ENCODE measurements around the gene COL27A1. TPM values are rescaled to one million over a fixed set of nuclear protein-coding genes. Genes with fewer than 3 reads are reported as not detected.

Gene COL27A1
- total RNA-seq, 2 experiments from 2014 or later: 8.9 to 9.1 TPM

DNA sequence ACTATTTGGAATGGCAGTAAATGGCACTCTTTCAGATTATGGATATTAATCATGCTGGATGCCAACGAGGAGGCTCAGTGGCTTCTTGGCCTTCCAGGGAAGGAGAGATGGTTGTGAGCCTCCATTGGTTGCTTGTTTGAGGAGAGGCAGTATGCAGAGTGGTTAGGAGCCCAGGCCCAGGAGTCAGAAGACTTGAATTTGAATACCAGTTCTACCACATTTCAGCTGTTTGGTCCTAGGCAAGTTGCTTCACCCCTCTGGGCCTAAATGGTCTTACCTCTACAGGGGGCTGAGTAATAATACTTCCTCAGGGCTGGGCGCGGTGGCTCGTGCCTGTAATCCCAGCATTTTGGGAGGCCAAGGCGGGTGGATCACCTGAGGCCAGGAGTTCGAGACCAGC is 52.5 kb downstream of the COL27A1 start:
- no peaks in the 10 kb centered on the region for H3K36me3 Mint-ChIP-seq (ENCODE audit: low read depth)
- no peak overlapping the region for H3K4me3 Mint-ChIP-seq
- H3K27ac Mint-ChIP-seq: no peak overlapping the region
- ChIA-PET CTCF (interaction anchor here (0.6 kb wide), 1 partner anchor 33 kb away, joined by 3 read pairs; no protein-coding TSS in a partner anchor), POLR2A (no interaction called here)
- ATAC-seq: no peak
- no peak for DNase-seq
- no peaks in the 10 kb centered on the region for H3K27me3 Mint-ChIP-seq
- intact Hi-C loops (cut with DNase I, micrococcal nuclease): no loop called here
- no peaks in the 10 kb centered on the region for H3K9me3 Mint-ChIP-seq (ENCODE audit: low read depth)
- H3K4me1 Mint-ChIP-seq: no peaks in the 10 kb centered on the region

- ATAC-seq (no peak), DNase-seq (no peak)
- CTCF ChIA-PET: interaction anchor here (0.8 kb wide), 1 partner anchor 82 kb away, joined by 3 read pairs; no protein-coding TSS in a partner anchor
- POLR2A ChIA-PET: no interaction called here
- Mint-ChIP-seq H3K36me3 (ENCODE audit: low read depth) (no peaks in the 10 kb centered on the region), H3K27me3 (no peaks in the 10 kb centered on the region), H3K4me1 (no peaks in the 10 kb centered on the region), H3K4me3 (no peak overlapping the region), H3K27ac (no peak overlapping the region), H3K9me3 (ENCODE audit: low read depth) (no peaks in the 10 kb centered on the region)
- intact Hi-C loops (cut with DNase I, micrococcal nuclease): no loop called here
These were observed 53.8 kb downstream of the COL27A1 start for GRCh38 chr9:114209151-114209550.

- POLR2A ChIA-PET: no interaction called here
- H3K4me3 Mint-ChIP-seq: no peak overlapping the region
- no peaks in the 10 kb centered on the region for H3K36me3 Mint-ChIP-seq (ENCODE audit: low read depth)
- no peaks in the 10 kb centered on the region for H3K4me1 Mint-ChIP-seq
- DNase-seq (no peak), ATAC-seq (no peak)
- no peaks in the 10 kb centered on the region for H3K9me3 Mint-ChIP-seq (ENCODE audit: low read depth)
- CTCF ChIA-PET: no interaction called here
- no peak overlapping the region for H3K27ac Mint-ChIP-seq
- H3K27me3 Mint-ChIP-seq: no peaks in the 10 kb centered on the region
- intact Hi-C loops (cut with DNase I, micrococcal nuclease): no loop called here
These were observed 54.8 kb downstream of the COL27A1 start for GRCh38 chr9:114210136-114210535.

DNA sequence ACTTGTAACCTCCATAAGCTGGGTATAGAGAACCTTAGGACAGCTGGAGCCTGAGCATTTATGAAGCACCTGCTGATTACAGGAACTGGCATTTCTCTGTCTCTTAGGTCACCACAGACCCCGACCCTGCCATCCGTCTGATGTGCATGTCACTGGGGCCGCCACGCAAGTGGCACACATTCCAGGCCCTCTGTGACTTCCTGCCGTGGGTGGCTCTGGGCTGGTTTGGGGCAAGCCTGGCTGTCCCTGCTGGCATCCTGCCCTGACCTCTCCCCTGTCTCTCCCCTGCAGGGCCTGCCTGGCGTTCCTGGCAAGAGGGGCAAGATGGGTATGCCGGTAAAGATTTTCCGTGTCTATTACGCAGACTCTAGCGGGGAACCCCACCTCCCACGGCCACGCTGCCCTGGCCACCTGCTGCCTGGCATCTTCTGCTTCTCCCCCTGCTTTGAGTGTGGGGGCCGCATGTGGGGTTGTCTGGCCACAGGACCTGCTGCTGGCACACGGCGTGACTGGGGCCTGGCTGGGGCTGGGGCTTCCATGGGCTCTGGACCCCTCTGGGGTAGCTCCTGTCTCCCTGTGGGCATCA is 55.4 kb downstream of the COL27A1 start:
- no peak overlapping the region for H3K27ac Mint-ChIP-seq
- H3K27me3 Mint-ChIP-seq: no peaks in the 10 kb centered on the region
- DNase-seq (no peak), ATAC-seq (no peak)
- H3K9me3 Mint-ChIP-seq (ENCODE audit: low read depth): no peaks in the 10 kb centered on the region
- CTCF ChIA-PET: no interaction called here
- H3K4me1 Mint-ChIP-seq: no peaks in the 10 kb centered on the region
- no peak overlapping the region for H3K4me3 Mint-ChIP-seq
- no peaks in the 10 kb centered on the region for H3K36me3 Mint-ChIP-seq (ENCODE audit: low read depth)
- POLR2A ChIA-PET: no interaction called here
- intact Hi-C loops (cut with DNase I, micrococcal nuclease): no loop called here

GRCh38 chr9:114212826-114213225 is 57.5 kb downstream of the COL27A1 start:
- DNase-seq (no peak), ATAC-seq (no peak)
- Mint-ChIP-seq H3K36me3 (ENCODE audit: low read depth) (no peaks in the 10 kb centered on the region), H3K4me1 (no peaks in the 10 kb centered on the region), H3K9me3 (ENCODE audit: low read depth) (no peaks in the 10 kb centered on the region), H3K27me3 (no peaks in the 10 kb centered on the region), H3K27ac (no peak overlapping the region), H3K4me3 (no peak overlapping the region)
- POLR2A ChIA-PET: no interaction called here
- CTCF ChIA-PET: no interaction called here
- intact Hi-C loops (cut with DNase I, micrococcal nuclease): loop anchor here in 1 of 2 experiments (1.0 kb wide), 1 partner anchor 12 kb away; no protein-coding TSS in a partner anchor

DNA sequence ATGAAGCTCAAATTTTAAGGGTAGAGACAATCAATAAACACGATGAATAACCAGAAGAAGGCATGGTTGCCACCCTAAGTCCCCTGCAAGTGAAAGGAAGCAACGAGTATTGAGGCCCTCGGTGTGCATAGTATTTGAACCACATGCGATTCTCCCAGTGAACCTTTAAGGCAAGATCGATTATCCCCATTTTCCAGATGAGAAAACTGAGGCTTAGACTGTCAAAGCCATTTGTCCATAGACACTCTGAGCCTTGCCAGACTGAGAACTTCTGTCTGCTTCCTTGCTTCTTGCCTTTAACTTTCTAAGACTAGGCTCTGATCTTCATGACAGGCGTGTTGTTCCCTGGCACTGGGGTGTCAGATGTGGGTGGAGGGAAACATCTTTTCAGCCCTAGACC is 58.2 kb downstream of the COL27A1 start:
- H3K27me3 Mint-ChIP-seq: no peaks in the 10 kb centered on the region
- H3K9me3 Mint-ChIP-seq (ENCODE audit: low read depth): no peaks in the 10 kb centered on the region
- ATAC-seq (no peak), DNase-seq (no peak)
- H3K27ac Mint-ChIP-seq: no peak overlapping the region
- intact Hi-C loops (cut with DNase I, micrococcal nuclease): loop anchor here in 1 of 2 experiments (1.0 kb wide), 1 partner anchor 12 kb away; no protein-coding TSS in a partner anchor
- no peaks in the 10 kb centered on the region for H3K4me1 Mint-ChIP-seq
- ChIA-PET CTCF (no interaction called here), POLR2A (no interaction called here)
- H3K4me3 Mint-ChIP-seq: no peak overlapping the region
- H3K36me3 Mint-ChIP-seq (ENCODE audit: low read depth): no peaks in the 10 kb centered on the region

GRCh38 chr9:114214181-114214580 is 58.8 kb downstream of the COL27A1 start:
- Mint-ChIP-seq H3K27ac (no peak overlapping the region), H3K4me1 (no peaks in the 10 kb centered on the region), H3K36me3 (ENCODE audit: low read depth) (no peaks in the 10 kb centered on the region), H3K9me3 (ENCODE audit: low read depth) (no peaks in the 10 kb centered on the region), H3K4me3 (no peak overlapping the region), H3K27me3 (no peaks in the 10 kb centered on the region)
- ChIA-PET CTCF (interaction anchor here (0.5 kb wide), 1 partner anchor 60 kb away, joined by 3 read pairs; no protein-coding TSS in a partner anchor), POLR2A (no interaction called here)
- intact Hi-C loops (cut with DNase I, micrococcal nuclease): no loop called here
- DNase-seq: no peak
- ATAC-seq: no peak

DNA sequence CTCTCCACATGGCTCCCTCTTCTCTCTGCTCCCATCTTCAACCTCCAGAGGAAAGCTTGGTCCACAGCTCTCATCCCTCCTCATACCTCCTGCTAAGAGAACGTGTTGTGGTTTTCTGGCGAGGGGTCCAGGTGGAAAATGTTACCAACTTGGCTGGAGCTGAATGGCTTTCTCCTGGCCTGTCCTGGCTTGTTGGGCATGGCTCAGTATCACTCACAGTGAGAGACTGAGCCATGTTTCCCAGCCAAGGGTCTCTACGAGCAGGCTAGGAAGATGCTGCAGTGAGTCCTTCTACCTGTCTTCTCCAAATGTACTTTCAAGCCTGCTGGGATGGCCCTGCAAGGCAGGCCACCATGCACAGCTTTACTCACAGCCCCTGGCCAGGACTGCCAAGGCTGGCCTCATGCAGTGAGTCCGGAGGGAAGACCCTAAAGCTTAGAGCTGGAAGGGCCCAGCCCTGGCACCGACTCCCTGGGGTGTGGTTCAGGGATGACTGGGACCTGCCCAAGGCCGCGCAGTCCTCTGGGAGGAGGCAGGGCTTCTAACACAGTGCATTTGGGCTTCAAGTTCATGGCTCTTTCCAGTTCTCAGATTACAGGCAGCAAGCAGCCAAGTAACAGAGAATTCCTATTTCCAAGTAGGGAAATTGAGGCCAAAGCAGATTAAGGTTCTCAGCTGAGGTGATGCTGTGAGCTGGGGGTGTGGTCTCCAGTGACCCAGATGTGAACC is 59.5 kb downstream of the COL27A1 start:
- no peaks in the 10 kb centered on the region for H3K36me3 Mint-ChIP-seq (ENCODE audit: low read depth)
- no peaks in the 10 kb centered on the region for H3K4me1 Mint-ChIP-seq
- no peak overlapping the region for H3K27ac Mint-ChIP-seq
- intact Hi-C loops (cut with DNase I, micrococcal nuclease): no loop called here
- DNase-seq: no peak
- H3K9me3 Mint-ChIP-seq (ENCODE audit: low read depth): no peaks in the 10 kb centered on the region
- no peak overlapping the region for H3K4me3 Mint-ChIP-seq
- ChIA-PET CTCF (no interaction called here), POLR2A (no interaction called here)
- no peaks in the 10 kb centered on the region for H3K27me3 Mint-ChIP-seq
- ATAC-seq: no peak

- CTCF ChIA-PET: no interaction called here
- POLR2A ChIA-PET: no interaction called here
- DNase-seq (no peak), ATAC-seq (no peak)
- Mint-ChIP-seq H3K4me3 (no peak overlapping the region), H3K4me1 (no peaks in the 10 kb centered on the region), H3K27me3 (no peaks in the 10 kb centered on the region), H3K9me3 (ENCODE audit: low read depth) (no peaks in the 10 kb centered on the region), H3K27ac (no peak overlapping the region), H3K36me3 (ENCODE audit: low read depth) (no peaks in the 10 kb centered on the region)
- intact Hi-C loops (cut with DNase I, micrococcal nuclease): no loop called here
These were observed 60.7 kb downstream of the COL27A1 start for GRCh38 chr9:114216081-114216480.

DNA sequence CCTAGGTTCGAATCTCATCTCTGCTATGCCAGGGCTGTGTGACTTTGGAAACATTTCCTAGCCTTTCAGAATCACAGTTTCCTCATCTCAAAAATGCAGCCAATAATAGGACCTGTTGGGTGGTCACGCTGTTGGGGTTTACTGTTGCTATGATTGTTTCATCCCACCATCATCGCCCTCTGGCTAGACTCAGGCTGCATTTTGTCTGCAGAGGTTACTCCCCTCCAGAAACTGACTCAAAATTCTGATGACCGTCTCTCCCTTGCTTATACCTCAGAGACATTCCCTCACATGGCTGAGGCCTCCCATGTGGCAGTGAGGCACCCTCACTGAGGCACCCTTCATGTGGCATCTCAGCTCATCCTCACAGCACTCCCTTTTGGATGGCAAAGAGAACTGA is 61.6 kb downstream of the COL27A1 start:
- intact Hi-C loops (cut with DNase I, micrococcal nuclease): no loop called here
- CTCF ChIA-PET: no interaction called here

DNA sequence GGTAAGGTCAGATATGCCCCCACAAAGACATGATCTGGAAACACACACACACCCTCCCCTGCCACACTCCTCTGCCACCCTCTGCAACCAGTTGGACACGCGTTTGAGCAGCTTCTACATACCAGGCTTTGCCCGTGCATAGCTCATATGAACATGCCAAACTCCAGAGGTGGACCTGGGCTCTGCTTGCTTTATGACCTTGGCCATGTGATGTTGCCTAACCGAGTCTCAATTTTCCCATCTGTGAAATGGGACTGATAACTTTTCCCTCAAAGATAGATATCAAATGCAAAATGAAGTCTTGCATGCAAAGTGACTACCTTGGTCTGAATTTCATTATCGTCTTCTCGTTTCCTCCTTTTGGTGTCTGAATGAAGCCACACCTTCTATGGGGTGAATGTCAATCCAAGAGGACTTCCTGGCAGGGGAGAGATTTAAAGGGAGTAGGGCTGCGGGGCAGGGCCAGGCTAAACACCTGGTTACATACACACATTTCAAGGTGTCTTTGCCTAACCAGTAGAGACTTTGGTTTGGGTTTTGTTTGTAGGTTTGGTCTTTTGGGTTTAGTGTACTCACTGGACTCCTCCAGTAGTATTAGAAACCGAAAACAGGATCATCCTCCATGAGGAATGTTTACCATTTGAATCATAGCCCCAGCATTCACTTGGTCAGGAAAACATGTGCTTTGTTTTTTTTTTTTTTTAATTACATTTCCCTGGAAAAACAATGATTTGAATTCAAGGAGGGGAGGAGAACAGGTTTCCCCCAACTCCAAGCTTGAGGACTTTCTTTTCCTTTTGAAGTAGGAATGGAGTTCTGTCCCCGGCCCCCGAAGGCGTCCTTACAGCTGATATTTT is 63.2 kb downstream of the COL27A1 start:
- Mint-ChIP-seq H3K36me3 (ENCODE audit: low read depth) (no peaks in the 10 kb centered on the region), H3K4me3 (no peak overlapping the region), H3K9me3 (ENCODE audit: low read depth) (no peaks in the 10 kb centered on the region), H3K4me1 (no peaks in the 10 kb centered on the region), H3K27ac (no peak overlapping the region), H3K27me3 (no peaks in the 10 kb centered on the region)
- intact Hi-C loops (cut with DNase I, micrococcal nuclease): no loop called here
- ATAC-seq (no peak), DNase-seq (no peak)
- CTCF ChIA-PET: interaction anchor here (0.6 kb wide), 1 partner anchor 73 kb away, joined by 3 read pairs; no protein-coding TSS in a partner anchor
- POLR2A ChIA-PET: no interaction called here

More for the DNA sequence above, 61.6 kb downstream of the COL27A1 start:
- Mint-ChIP-seq H3K27me3 (no peaks in the 10 kb centered on the region), H3K27ac (no peak overlapping the region), H3K36me3 (ENCODE audit: low read depth) (no peaks in the 10 kb centered on the region), H3K4me1 (no peaks in the 10 kb centered on the region), H3K4me3 (no peak overlapping the region), H3K9me3 (ENCODE audit: low read depth) (no peaks in the 10 kb centered on the region)
- ATAC-seq: no peak
- DNase-seq: no peak
- POLR2A ChIA-PET: no interaction called here
